22Rv1 (cell line): ENCODE data around the gene PDZRN4.

Experiments
- H3K27ac ChIP-seq: fragments of 450-650 bp; 2 replicates; pipeline ENCODE4 v1.5.1; 2017
- CTCF ChIP-seq: fragments of 450-650 bp; IDR thresholded peaks from 2 replicates; pipeline ENCODE4 v1.5.1; 2017; ENCODE audit warnings: mild to moderate bottlenecking
- ZFX ChIP-seq: fragments of 450-650 bp; IDR thresholded peaks from 2 replicates; pipeline ENCODE4 v1.6.1; 2017; ENCODE audit warnings: antibody characterized with exemption, borderline replicate concordance

PDZRN4 gene

GRCh38 chr12:41438854-41439541 lies 250.9 kb downstream of the PDZRN4 start:
- TF ChIP-seq ZFX (no peak), CTCF (no peak)
- no peak overlapping the region for H3K27ac ChIP-seq

GRCh38 chr12:41439801-41440200 lies 251.7 kb downstream of the PDZRN4 start:
- TF ChIP-seq ZFX (no peak), CTCF (no peak)

GRCh38 chr12:41441180-41441579 lies 253.1 kb downstream of the PDZRN4 start:
- no peak overlapping the region for H3K27ac ChIP-seq
- TF ChIP-seq CTCF (no peak), ZFX (no peak)

More at GRCh38 chr12:41439801-41440200, 251.7 kb downstream of the PDZRN4 start:
- no peak overlapping the region for H3K27ac ChIP-seq

- H3K27ac ChIP-seq, result no peak overlapping the region
- TF ChIP-seq ZFX, result no peak
- TF ChIP-seq CTCF, result no peak
Measured at GRCh38 chr12:41442896-41443295, 254.8 kb downstream of the PDZRN4 start.

- TF ChIP-seq CTCF, result no peak
- no peak for TF ChIP-seq ZFX
- H3K27ac ChIP-seq, result no peak overlapping the region
Measured at GRCh38 chr12:41443690-41444089, 255.6 kb downstream of the PDZRN4 start.

GRCh38 chr12:41452838-41453407 lies 264.8 kb downstream of the PDZRN4 start:
- no peak overlapping the region for H3K27ac ChIP-seq
- TF ChIP-seq CTCF (no peak), ZFX (no peak)

GRCh38 chr12:41453409-41453808 lies 265.3 kb downstream of the PDZRN4 start:
- TF ChIP-seq ZFX (no peak), CTCF (no peak)
- no peak overlapping the region for H3K27ac ChIP-seq
